A549 (cell line): Measurements from ENCODE around the gene RPLP2. TPM values are rescaled to one million over a fixed set of nuclear protein-coding genes. Genes with fewer than 3 reads are reported as not detected.

Experiments
- ATAC-seq, 2 experiments: fragments of 200-7000 bp in 1 of 2; fragments of >200 bp in 1 of 2; cut with Nextera tagmentation in 1 of 2; cut with Tn5 transposase in 1 of 2; 3 replicates each; pipeline versions ENCODE4 v1.8.0 to v1.9.1; 2018 to 2020; ENCODE audit warnings: mild to moderate bottlenecking in 1 of 2, moderate library complexity in 1 of 2
- CTCF ChIA-PET: fragments of 300-600 bp; sonication (Branson Sonifier 250); formaldehyde crosslinking; extraction: SDS; loops from one replicate; lab custom pipeline; 2021; ENCODE audit warnings: antibody characterized with exemption, inconsistent platforms; lab: Yijun Ruan, JAX
- POLR2A ChIA-PET: fragments of 350-600 bp; formaldehyde crosslinking; extraction: SDS; loops from one replicate; lab custom pipeline; 2021; ENCODE audit warnings: antibody characterized with exemption, inconsistent platforms; lab: Yijun Ruan, JAX
- DNase-seq, 2 experiments: peaks; one replicate each; pipeline versions ENCODE4 v3.0.0 to v3.0.0-alpha.2; 2011 to 2016; ENCODE audit warnings: low read depth in 1 of 2, low spot score in 1 of 2
- FAIRE-seq: peaks from 2 replicates; lab custom pipeline; 2011; peaks lifted over from hg19 to GRCh38; lab: Jason Lieb, UNC
- H3K27ac ChIP-seq, 2 experiments: fragments of >200 bp; sonication (Bioruptor Twin); formaldehyde crosslinking; 3 replicates each; pipeline ENCODE4 v1.5.1; 2016 to 2017
- H3K4me1 ChIP-seq: fragments of >200 bp; sonication (Bioruptor Twin); formaldehyde crosslinking; 3 replicates; pipeline ENCODE4 v1.6.1; 2016
- H3K4me2 ChIP-seq: fragments of >200 bp; sonication (Bioruptor Twin); formaldehyde crosslinking; 3 replicates; pipeline ENCODE4 v1.6.1; 2016
- H3K4me3 ChIP-seq: fragments of >200 bp; sonication (Bioruptor Twin); formaldehyde crosslinking; 3 replicates; pipeline ENCODE4 v1.5.1; 2016
- H3K9me3 ChIP-seq: fragments of >200 bp; sonication (Bioruptor Twin); formaldehyde crosslinking; 3 replicates; pipeline ENCODE4 v1.6.1; 2016
- CBX2 ChIP-seq: fragments of 200-600 bp; sonication (generic); IDR thresholded peaks from 2 replicates; pipeline ENCODE4 v1.6.1; 2016; ENCODE audit warnings: low read depth, mild to moderate bottlenecking, borderline replicate concordance
- CEBPB ChIP-seq, 2 experiments: fragments of >200 bp in 1 of 2; sonication (Bioruptor Twin) in 1 of 2; formaldehyde crosslinking in 1 of 2; IDR thresholded peaks; 2 replicates each; pipeline ENCODE4 v1.6.1; 2012 to 2016
- CHD4 ChIP-seq: fragments of 200-600 bp; sonication (generic); IDR thresholded peaks from 2 replicates; pipeline ENCODE4 v1.6.1; 2016; ENCODE audit warnings: antibody characterized with exemption, mild to moderate bottlenecking, borderline replicate concordance
- CTCF ChIP-seq: fragments of >200 bp; sonication (Bioruptor Twin); formaldehyde crosslinking; IDR thresholded peaks from 3 replicates; pipeline ENCODE4 v1.5.1; 2016
- HEYL ChIP-seq: fragments of 250-450 bp; sonication (Bioruptor Pico); IDR thresholded peaks from 2 replicates; pipeline ENCODE4 v1.8.0; 2021; ENCODE audit warnings: mild to moderate bottlenecking, moderate library complexity
- HOXB5 ChIP-seq: fragments of 250-450 bp; sonication (Bioruptor Pico); IDR thresholded peaks from 2 replicates; pipeline ENCODE4 v1.5.0; 2020; ENCODE audit warnings: mild to moderate bottlenecking, moderate library complexity
- JUNB ChIP-seq: fragments of >200 bp; sonication (Bioruptor Twin); formaldehyde crosslinking; IDR thresholded peaks from 2 replicates; pipeline ENCODE4 v1.6.1; 2016
- KDM5A ChIP-seq: fragments of 200-600 bp; sonication (generic); IDR thresholded peaks from 2 replicates; pipeline ENCODE4 v1.6.1; 2016; ENCODE audit warnings: antibody characterized with exemption, mild to moderate bottlenecking
- MYC ChIP-seq: IDR thresholded peaks from 2 replicates; pipeline ENCODE4 v1.6.1; 2012; ENCODE audit warnings: mild to moderate bottlenecking, inconsistent platforms, low read length, improper control_type of control experiment, borderline replicate concordance
- NFE2L2 ChIP-seq: fragments of 150-350 bp; conservative IDR thresholded peaks from 2 replicates; pipeline ENCODE4 v1.6.1; 2014; ENCODE audit warnings: low read length
- NPAS2 ChIP-seq: fragments of 250-450 bp; sonication (Bioruptor Pico); IDR thresholded peaks from 2 replicates; pipeline ENCODE4 v1.8.0; 2022; ENCODE audit warnings: mild to moderate bottlenecking, moderate library complexity, borderline replicate concordance
- PHF8 ChIP-seq: fragments of 200-600 bp; sonication (generic); IDR thresholded peaks from 2 replicates; pipeline ENCODE4 v1.6.1; 2016; ENCODE audit warnings: low read depth, mild to moderate bottlenecking, antibody characterized with exemption, moderate library complexity, borderline replicate concordance
- RARB ChIP-seq: fragments of 250-450 bp; sonication (Bioruptor Pico); IDR thresholded peaks from 2 replicates; pipeline ENCODE4 v1.8.0; 2021; ENCODE audit warnings: mild to moderate bottlenecking, moderate library complexity
- RFX5 ChIP-seq: fragments of 450-650 bp; IDR thresholded peaks from 2 replicates; pipeline ENCODE4 v1.7.1; 2014; ENCODE audit warnings: antibody characterized with exemption, mild to moderate bottlenecking, moderate library complexity
- SMC3 ChIP-seq: fragments of >200 bp; sonication (Bioruptor Twin); formaldehyde crosslinking; IDR thresholded peaks from 3 replicates; pipeline ENCODE4 v1.6.1; 2018; ENCODE audit warnings: inconsistent platforms
- SREBF2 ChIP-seq: fragments of 450-650 bp; IDR thresholded peaks from 2 replicates; pipeline ENCODE4 v1.6.1; 2014; ENCODE audit warnings: mild to moderate bottlenecking, moderate library complexity
- TFCP2L1 ChIP-seq: fragments of 250-450 bp; sonication (Bioruptor Pico); IDR thresholded peaks from 2 replicates; pipeline ENCODE4 v1.5.0; 2021; ENCODE audit warnings: mild to moderate bottlenecking
- USF2 ChIP-seq: fragments of 450-650 bp; IDR thresholded peaks from 2 replicates; pipeline ENCODE4 v1.6.1; 2014; ENCODE audit warnings: antibody characterized with exemption
- ZNF302 ChIP-seq: fragments of 250-450 bp; sonication (Bioruptor Pico); IDR thresholded peaks from 2 replicates; pipeline ENCODE4 v1.9.0; 2021; ENCODE audit warnings: inconsistent platforms, mild to moderate bottlenecking, moderate library complexity
- WGBS: methylation state at CpG from one replicate; pipeline ENCODE4 v1.1.6; 2017; ENCODE audit errors: missing lambda C conversion rate; 5-methylcytosine and 5-hydroxymethylcytosine counted together
- polyA plus RNA-seq, 4 experiments: library from polyadenylated mRNA; depleted of rRNA in 3 of 4; stranded (reverse); fragments of >200 nt; fragmentation: RNase III in 1 of 4; extraction: RNeasy Plus Mini Kit Qiagen cat#74134 plus additional on column Dnase treatment in 1 of 4; gene quantifications; 2 replicates in 3 of 4; 3 replicates in 1 of 4; pipeline ENCODE4 v1.2.3, GENCODE V29; 2011 to 2017
- TF ChIP-seq, protein P1 (sequence below): IDR thresholded peaks from 2 replicates; pipeline ENCODE4 v1.6.1; 2012
- TF ChIP-seq, protein P2 (sequence below): fragments of 150-350 bp; IDR thresholded peaks from 2 replicates; pipeline ENCODE4 v1.6.1; 2014; ENCODE audit warnings: low read depth, mild to moderate bottlenecking, low read length

RPLP2 gene
- polyA plus RNA-seq, 2 of the 4 experiments (the other 2 are of a cell fraction) = 1,493 to 2,508 TPM

DNA sequence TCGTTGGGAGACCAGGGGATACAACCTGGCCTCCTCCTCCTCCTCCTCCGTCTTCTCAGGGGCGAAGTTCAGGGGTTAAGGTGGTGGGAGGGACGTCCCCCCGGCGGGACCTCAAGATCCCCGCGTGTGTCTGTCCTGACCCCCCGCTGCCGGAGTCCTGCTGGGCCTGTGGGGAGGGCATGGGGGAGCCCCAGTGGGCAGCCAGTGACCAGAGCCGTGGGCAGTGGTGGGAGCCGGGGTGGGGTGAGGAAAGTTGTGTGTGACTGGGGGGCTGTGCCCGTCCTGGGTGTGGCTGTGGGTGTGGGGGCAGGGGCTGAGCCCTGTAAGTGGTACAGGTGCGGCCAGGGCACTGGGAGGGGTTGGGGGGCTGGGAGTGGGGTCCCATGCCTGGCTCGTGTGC, 43.0 kb downstream of the RPLP2 start (continued):
- no peak for TF ChIP-seq USF2
- no peak for TF ChIP-seq CHD4
- TF ChIP-seq NPAS2 (CRISPR knock-in tag) = no peak
- TF ChIP-seq PHF8 = no peak

- no peak for DNase-seq
- TF ChIP-seq JUNB = no peak
- no peak for TF ChIP-seq ZNF302 (CRISPR knock-in tag)
- TF ChIP-seq CEBPB (IDR thresholded peaks at IDR 0.05) = no peak
- TF ChIP-seq, all 56 proteins: peak for 0
- Histone ChIP-seq H3K4me1 (peaks cover 37% of the 10 kb centered on the region), H3K4me2 (no peak overlapping the region), H3K4me3 (no peak overlapping the region), H3K9me3 (no peaks in the 10 kb centered on the region), H3K27ac (0 out of 6 replicates have a peak overlapping the region, but pooled peaks of 1 of the 2 experiments have one; percentile 18)
- no peak for FAIRE-seq
- no peak for ATAC-seq
- ChIA-PET POLR2A (no interaction called here), CTCF (interaction anchor here (1.1 to 9.0 kb wide), 6 partner anchors 7 to 197 kb away, joined by 3 to 37 read pairs (median 12); no protein-coding TSS in a partner anchor)
- 95% methylated on average over 22 of the region's 27 CpGs for WGBS
These were observed 44.1 kb downstream of the RPLP2 start for GRCh38 chr11:853682-854448.

DNA sequence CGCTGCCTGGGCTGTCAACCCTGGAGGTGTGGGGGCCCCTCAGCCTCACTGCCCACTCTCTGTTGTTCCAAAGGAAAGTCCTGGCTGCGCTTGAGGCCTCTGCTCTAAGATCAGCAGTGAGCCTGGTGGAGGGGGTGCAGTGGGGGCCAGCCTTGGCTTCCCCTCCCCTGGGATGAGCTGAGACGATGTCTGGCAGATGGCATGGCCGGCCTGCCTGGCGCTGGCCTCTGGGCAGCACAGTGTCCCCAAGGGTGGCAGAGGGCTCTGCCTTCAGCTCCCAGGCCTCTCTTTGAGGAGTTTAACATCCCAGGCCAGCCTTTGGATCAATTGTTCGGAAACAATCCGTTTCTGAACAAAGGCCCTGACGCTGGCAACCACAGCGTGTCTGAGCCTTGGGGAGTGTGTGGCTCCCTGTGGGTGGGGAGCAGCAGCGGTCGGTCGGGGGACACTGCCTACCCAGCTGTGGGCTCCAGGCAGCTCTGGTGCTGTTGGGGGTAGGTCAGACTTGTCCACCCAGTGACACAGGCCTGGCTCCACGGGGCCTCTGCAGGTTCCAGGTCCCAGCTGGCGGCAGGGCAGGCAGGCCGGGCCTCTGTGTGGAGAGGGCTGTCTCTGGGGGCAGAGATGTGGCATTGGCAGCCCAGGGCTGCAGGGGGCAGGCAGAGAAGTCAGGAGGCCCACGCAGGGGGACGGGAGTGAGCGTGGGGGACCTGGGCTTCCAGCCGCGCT, 45.0 kb downstream of the RPLP2 start:
- peaks cover 43% of the 10 kb centered on the region for H3K4me1 ChIP-seq
- FAIRE-seq = no peak
- no peak for DNase-seq
- no peak for ATAC-seq
- no peak overlapping the region for H3K27ac ChIP-seq
- no peaks in the 10 kb centered on the region for H3K9me3 ChIP-seq
- ChIA-PET CTCF (interaction anchor here (1.1 to 9.0 kb wide), 6 partner anchors 8 to 196 kb away, joined by 3 to 37 read pairs (median 12); no protein-coding TSS in a partner anchor), POLR2A (no interaction called here)
- TF ChIP-seq HOXB5 (CRISPR knock-in tag) (no peak), TFCP2L1 (no peak), MYC (no peak)
- WGBS = 89% methylated on average over 19 of the region's 20 CpGs
- no peak overlapping the region for H3K4me3 ChIP-seq
- no peak overlapping the region for H3K4me2 ChIP-seq

- FAIRE-seq = no peak
- DNase-seq = no peak
- ChIA-PET CTCF (interaction anchor here (3.2 to 9.0 kb wide), 4 partner anchors 9 to 196 kb away, joined by 10 to 37 read pairs (median 23); no protein-coding TSS in a partner anchor), POLR2A (no interaction called here)
- H3K4me2 ChIP-seq = no peak overlapping the region
- H3K4me3 ChIP-seq = no peak overlapping the region
- H3K4me1 ChIP-seq = peaks cover 46% of the 10 kb centered on the region
- no peak for ATAC-seq
- TF ChIP-seq RARB (CRISPR knock-in tag) (no peak), KDM5A (no peak), SMC3 (no peak), NFE2L2 (no peak), CTCF (no peak), CBX2 (no peak), CEBPB (IDR thresholded peaks at IDR 0.05) (no peak), SREBF2 (no peak), RFX5 (no peak), USF2 (no peak), HEYL (CRISPR knock-in tag) (no peak), CHD4 (no peak)
- TF ChIP-seq, protein P1, sequence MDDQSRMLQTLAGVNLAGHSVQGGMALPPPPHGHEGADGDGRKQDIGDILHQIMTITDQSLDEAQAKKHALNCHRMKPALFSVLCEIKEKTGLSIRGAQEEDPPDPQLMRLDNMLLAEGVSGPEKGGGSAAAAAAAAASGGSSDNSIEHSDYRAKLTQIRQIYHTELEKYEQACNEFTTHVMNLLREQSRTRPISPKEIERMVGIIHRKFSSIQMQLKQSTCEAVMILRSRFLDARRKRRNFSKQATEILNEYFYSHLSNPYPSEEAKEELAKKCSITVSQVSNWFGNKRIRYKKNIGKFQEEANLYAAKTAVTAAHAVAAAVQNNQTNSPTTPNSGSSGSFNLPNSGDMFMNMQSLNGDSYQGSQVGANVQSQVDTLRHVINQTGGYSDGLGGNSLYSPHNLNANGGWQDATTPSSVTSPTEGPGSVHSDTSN = no peak
- TF ChIP-seq, protein P2, sequence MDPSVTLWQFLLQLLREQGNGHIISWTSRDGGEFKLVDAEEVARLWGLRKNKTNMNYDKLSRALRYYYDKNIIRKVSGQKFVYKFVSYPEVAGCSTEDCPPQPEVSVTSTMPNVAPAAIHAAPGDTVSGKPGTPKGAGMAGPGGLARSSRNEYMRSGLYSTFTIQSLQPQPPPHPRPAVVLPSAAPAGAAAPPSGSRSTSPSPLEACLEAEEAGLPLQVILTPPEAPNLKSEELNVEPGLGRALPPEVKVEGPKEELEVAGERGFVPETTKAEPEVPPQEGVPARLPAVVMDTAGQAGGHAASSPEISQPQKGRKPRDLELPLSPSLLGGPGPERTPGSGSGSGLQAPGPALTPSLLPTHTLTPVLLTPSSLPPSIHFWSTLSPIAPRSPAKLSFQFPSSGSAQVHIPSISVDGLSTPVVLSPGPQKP = no peak
- H3K27ac ChIP-seq = no peak overlapping the region
- H3K9me3 ChIP-seq = no peaks in the 10 kb centered on the region
- 94% methylated on average over 6 of the region's 7 CpGs for WGBS
These were observed 45.5 kb downstream of the RPLP2 start for GRCh38 chr11:855330-855674.
